ENCODE data around the gene MAP2K4.

GRCh38 chr17:12027658-12028057, 7.0 kb downstream of the MAP2K4 start:
- TF ChIP-seq SP2 (tag by site-specific recombination; IDR thresholded peaks at IDR 0.05) (no peak), PATZ1 (tag by site-specific recombination; IDR thresholded peaks at IDR 0.05) (no peak), ZNF530 (tag by site-specific recombination; IDR thresholded peaks at IDR 0.05; ENCODE audit: low read depth) (no peak), KLF17 (tag by site-specific recombination; IDR thresholded peaks at IDR 0.05) (no peak), CTCF (tag by site-specific recombination; IDR thresholded peaks at IDR 0.05) (no peak), KLF8 (tag by site-specific recombination; IDR thresholded peaks at IDR 0.05) (no peak), KLF10 (tag by site-specific recombination; IDR thresholded peaks at IDR 0.05) (no peak), ZNF449 (tag by site-specific recombination; IDR thresholded peaks at IDR 0.05) (no peak), KLF16 (tag by site-specific recombination; IDR thresholded peaks at IDR 0.05) (no peak), ZNF792 (tag by site-specific recombination; IDR thresholded peaks at IDR 0.05) (no peak), ZNF362 (tag by site-specific recombination; IDR thresholded peaks at IDR 0.05) (no peak), MZF1 (tag by site-specific recombination; IDR thresholded peaks at IDR 0.05; ENCODE audit: borderline replicate concordance) (no peak)
